H1 (cell line): Measurements from ENCODE around the gene TMEM144. TPM values are rescaled to one million over a fixed set of nuclear protein-coding genes. Genes with fewer than 3 reads are reported as not detected.

Experiments
- CTCF ChIA-PET: fragments of 300-600 bp; sonication (Branson Sonifier 250); formaldehyde crosslinking; loops from one replicate; lab custom pipeline; 2021; ENCODE audit not compliant: partially characterized antibody; lab: Charles Lee
- POLR2A ChIA-PET: fragments of 300-600 bp; sonication (Branson Sonifier 250); formaldehyde crosslinking; loops from one replicate; lab custom pipeline; 2021; ENCODE audit warnings: inconsistent platforms; ENCODE audit not compliant: partially characterized antibody; lab: Charles Lee
- DNase-seq, 2 experiments: peaks; one replicate each; pipeline versions ENCODE4 v3.0.0 to v3.0.0-alpha.2; 2010 to 2022; ENCODE audit warnings: low spot score in 2 of 2, low read depth in 1 of 2, mixed read lengths in 1 of 2
- FAIRE-seq: peaks from 2 replicates; lab custom pipeline; 2011; peaks lifted over from hg19 to GRCh38; lab: Jason Lieb, UNC
- H2AFZ ChIP-seq: 2 replicates; pipeline ENCODE4 v1.8.1; 2012; ENCODE audit warnings: low read length, inconsistent platforms
- H2AK5ac ChIP-seq: 2 replicates; pipeline ENCODE4 v1.6.1; 2013; ENCODE audit warnings: low read depth, low read length
- H2BK120ac ChIP-seq: replicated peaks from 2 replicates; pipeline ENCODE3; 2013; ENCODE audit warnings: low read depth, low read length, inconsistent platforms
- H2BK12ac ChIP-seq: 2 replicates; pipeline ENCODE4 v1.6.1; 2013; ENCODE audit warnings: low read depth, low read length
- H2BK15ac ChIP-seq: 2 replicates; pipeline ENCODE4 v1.6.1; 2013; ENCODE audit warnings: low read length
- H2BK20ac ChIP-seq: 2 replicates; pipeline ENCODE4 v1.6.1; 2013; ENCODE audit warnings: low read length
- H2BK5ac ChIP-seq: 2 replicates; pipeline ENCODE4 v1.6.1; 2013; ENCODE audit warnings: low read depth, low read length
- H3K14ac ChIP-seq: 2 replicates; pipeline ENCODE4 v1.6.1; 2013; ENCODE audit warnings: inconsistent platforms; ENCODE audit not compliant: insufficient read length
- H3K18ac ChIP-seq: 2 replicates; pipeline ENCODE4 v1.6.1; 2013; ENCODE audit warnings: low read length; ENCODE audit errors: extremely low read depth
- H3K23ac ChIP-seq: 2 replicates; pipeline ENCODE4 v1.6.1; 2013; ENCODE audit warnings: inconsistent platforms; ENCODE audit not compliant: insufficient read length
- H3K23me2 ChIP-seq: 2 replicates; pipeline ENCODE4 v1.6.1; 2013; ENCODE audit warnings: low read depth, low read length
- H3K27ac ChIP-seq: 2 replicates; pipeline ENCODE4 v1.6.1; 2011; ENCODE audit warnings: low read depth, low read length, inconsistent platforms
- H3K27me3 ChIP-seq, 4 experiments: replicated peaks in 1 of 4; 1 replicate in 1 of 4; 2 replicates in 3 of 4; pipeline versions ENCODE4 v1.6.1 to v1.8.1; 2011 to 2013; ENCODE audit warnings: low read length in 3 of 4, mild to moderate bottlenecking in 3 of 4, inconsistent platforms in 2 of 4, mixed read lengths in 2 of 4, moderate library complexity in 1 of 4; ENCODE audit not compliant: control insufficient read depth in 3 of 4, insufficient read depth in 3 of 4; ENCODE audit errors: extremely low read depth in 1 of 4
- H3K36me3 ChIP-seq, 4 experiments: 2 replicates each; pipeline versions ENCODE4 v1.6.1 to v1.8.1; 2011 to 2013; ENCODE audit warnings: mild to moderate bottlenecking in 4 of 4, low read length in 3 of 4, moderate library complexity in 2 of 4, control low read depth in 1 of 4, inconsistent platforms in 1 of 4; ENCODE audit not compliant: insufficient read depth in 4 of 4, control insufficient read depth in 2 of 4
- H3K4ac ChIP-seq: replicated peaks from 2 replicates; pipeline ENCODE3; 2013; ENCODE audit warnings: low read length, low read depth, mixed read lengths, inconsistent platforms; ENCODE audit not compliant: insufficient read length
- H3K4me1 ChIP-seq, 4 experiments: replicated peaks in 1 of 4; 1 replicate in 1 of 4; 2 replicates in 3 of 4; pipeline versions ENCODE4 v1.6.1 to v1.8.1; 2011 to 2013; ENCODE audit warnings: low read length in 3 of 4, inconsistent platforms in 2 of 4, mixed read lengths in 1 of 4; ENCODE audit not compliant: insufficient read depth in 4 of 4, control insufficient read depth in 3 of 4
- H3K4me2 ChIP-seq, 2 experiments: 2 replicates each; pipeline versions ENCODE4 v1.6.1 to v1.8.1; 2011 to 2013; ENCODE audit warnings: low read depth in 2 of 2, low read length in 2 of 2, control low read depth in 1 of 2, inconsistent platforms in 1 of 2, mild to moderate bottlenecking in 1 of 2; ENCODE audit not compliant: insufficient read depth in 1 of 2
- H3K4me3 ChIP-seq, 4 experiments: fragments of 200-600, 300-600 bp in 1 of 4; sonication (generic), shearing (Covaris generic), sonication (Bioruptor Twin) in 1 of 4; 2 replicates each; pipeline versions ENCODE4 v1.5.1 to v1.8.1; 2011 to 2016; ENCODE audit warnings: low read length in 4 of 4, low read depth in 3 of 4, control low read depth in 2 of 4, inconsistent platforms in 2 of 4, mild to moderate bottlenecking in 2 of 4, mixed read lengths in 1 of 4, moderate library complexity in 1 of 4; ENCODE audit not compliant: insufficient read depth in 2 of 4; ENCODE audit errors: extremely low read depth in 1 of 4
- H3K56ac ChIP-seq: replicated peaks from 2 replicates; pipeline ENCODE3; 2013; ENCODE audit warnings: low read depth, mild to moderate bottlenecking, mixed read lengths, low read length, inconsistent platforms; ENCODE audit not compliant: insufficient read length
- H3K79me1 ChIP-seq: 2 replicates; pipeline ENCODE4 v1.6.1; 2013; ENCODE audit warnings: low read depth, low read length, control low read depth
- H3K79me2 ChIP-seq, 2 experiments: 2 replicates each; pipeline versions ENCODE4 v1.6.1 to v1.8.1; 2012 to 2013; ENCODE audit warnings: low read length in 2 of 2, mild to moderate bottlenecking in 2 of 2, inconsistent platforms in 1 of 2; ENCODE audit not compliant: insufficient read depth in 2 of 2, control insufficient read depth in 1 of 2
- H3K9ac ChIP-seq, 4 experiments: replicated peaks in 1 of 4; 1 replicate in 1 of 4; 2 replicates in 3 of 4; pipeline versions ENCODE4 v1.6.1 to v1.8.1; 2011 to 2013; ENCODE audit warnings: low read depth in 3 of 4, low read length in 3 of 4, control low read depth in 2 of 4, mild to moderate bottlenecking in 2 of 4, moderate library complexity in 2 of 4, inconsistent platforms in 1 of 4; ENCODE audit errors: extremely low read depth in 1 of 4
- H3K9me3 ChIP-seq, 2 experiments: 2 replicates each; pipeline versions ENCODE4 v1.6.1 to v1.8.1; 2012 to 2013; ENCODE audit warnings: mild to moderate bottlenecking in 2 of 2, moderate library complexity in 2 of 2, control low read depth in 1 of 2, inconsistent platforms in 1 of 2, low read depth in 1 of 2, low read length in 1 of 2, mixed read lengths in 1 of 2; ENCODE audit not compliant: insufficient read depth in 2 of 2
- H4K20me1 ChIP-seq, 2 experiments: replicated peaks in 1 of 2; 2 replicates each; pipeline versions ENCODE3 to v1.8.1; 2011 to 2013; ENCODE audit warnings: inconsistent platforms in 2 of 2, low read length in 2 of 2, mild to moderate bottlenecking in 1 of 2; ENCODE audit not compliant: insufficient read depth in 2 of 2, control insufficient read depth in 1 of 2
- H4K5ac ChIP-seq: 2 replicates; pipeline ENCODE4 v1.6.1; 2013; ENCODE audit warnings: low read length, low read depth, mixed read lengths, inconsistent platforms; ENCODE audit not compliant: insufficient read length
- H4K8ac ChIP-seq: 2 replicates; pipeline ENCODE4 v1.8.0; 2013; ENCODE audit warnings: mild to moderate bottlenecking, moderate library complexity, low read length, inconsistent platforms; ENCODE audit not compliant: insufficient read depth; ENCODE audit errors: extremely low read depth
- H4K91ac ChIP-seq: replicated peaks from 2 replicates; pipeline ENCODE3; 2013; ENCODE audit warnings: low read length, mixed read lengths, inconsistent platforms; ENCODE audit not compliant: insufficient read length
- CTCF ChIP-seq, 3 experiments: IDR thresholded peaks; 1 replicate in 2 of 3; 2 replicates in 1 of 3; pipeline versions ENCODE4 v1.5.1 to v1.6.1; 2011; ENCODE audit warnings: low read length in 3 of 3, mild to moderate bottlenecking in 3 of 3, inconsistent platforms in 2 of 3, low read depth in 1 of 3, moderate library complexity in 1 of 3; ENCODE audit not compliant: insufficient read depth in 1 of 3; ENCODE audit errors: control extremely low read depth in 1 of 3
- KDM5A ChIP-seq: fragments of 200-600 bp; IDR thresholded peaks from 2 replicates; pipeline ENCODE4 v1.7.1; 2012; ENCODE audit warnings: mild to moderate bottlenecking, low read length, inconsistent platforms, mixed read lengths
- NANOG ChIP-seq: IDR thresholded peaks from 2 replicates; pipeline ENCODE4 v1.6.1; 2011; ENCODE audit warnings: low read length, low read depth, mild to moderate bottlenecking, inconsistent platforms; ENCODE audit not compliant: insufficient read depth, poor library complexity, severe bottlenecking
- RAD21 ChIP-seq, 2 experiments: IDR thresholded peaks in 1 of 2; conservative IDR thresholded peaks in 1 of 2; 2 replicates each; pipeline ENCODE4 v1.6.1; 2011; ENCODE audit warnings: low read depth in 2 of 2, low read length in 2 of 2, improper control_type of control experiment in 1 of 2, inconsistent platforms in 1 of 2, mild to moderate bottlenecking in 1 of 2, moderate library complexity in 1 of 2
- RNF2 ChIP-seq: fragments of 200-900, 300-1000 bp; sonication (generic); IDR thresholded peaks from 2 replicates; pipeline ENCODE4 v1.7.1; 2016; ENCODE audit warnings: borderline replicate concordance, low read depth, mild to moderate bottlenecking, antibody characterized with exemption, low read length; ENCODE audit not compliant: poor library complexity, severe bottlenecking; ENCODE audit errors: missing control alignments
- SP1 ChIP-seq: IDR thresholded peaks from 2 replicates; pipeline ENCODE4 v1.6.1; 2011; ENCODE audit warnings: low read depth, low read length
- WGBS, 2 experiments: shearing (Covaris generic) in 1 of 2; methylation state at CpG; one replicate each; pipeline versions ENCODE4 v1.1.6 to v1.1.7; 2013 to 2015; ENCODE audit warnings: low lambda C conversion rate in 2 of 2, mixed read lengths in 2 of 2, inconsistent platforms in 1 of 2, low coverage in 1 of 2, missing lambda C conversion rate in 1 of 2; ENCODE audit not compliant: insufficient replicate concordance in 2 of 2, insufficient coverage in 1 of 2, insufficient read length in 1 of 2; ENCODE audit errors: extremely low coverage in 1 of 2, missing lambda C conversion rate in 1 of 2; 5-methylcytosine and 5-hydroxymethylcytosine counted together
- polyA plus RNA-seq, 7 experiments: library from polyadenylated mRNA; depleted of rRNA in 3 of 7; stranded (reverse) in 5 of 7; unstranded in 2 of 7; fragments of >200 nt in 5 of 7; fragments of 200-250 nt in 2 of 7; gene quantifications; 1 replicate in 5 of 7; 2 replicates in 1 of 7; 4 replicates in 1 of 7; pipeline versions ENCODE4 v1.2.1 to v1.2.3, GENCODE V29; 2011 to 2013; ENCODE audit warnings: missing spikeins in 2 of 7, mixed read lengths in 2 of 7
- total RNA-seq: library from RNA; stranded (reverse); fragmentation: NEBNext Ultra II Directional; extraction: Animal tissue kit (Norgen Biotek cat#: 25700); gene quantifications from 2 replicates; pipeline ENCODE4 v1.2.1, GENCODE V29; 2021

The TMEM144 gene
- total and polyA plus RNA-seq, 2 of the 8 experiments (the other 6 are each of a cell fraction or from before 2014, with no cell fraction given), result 1.9 to 2.6 TPM

DNA sequence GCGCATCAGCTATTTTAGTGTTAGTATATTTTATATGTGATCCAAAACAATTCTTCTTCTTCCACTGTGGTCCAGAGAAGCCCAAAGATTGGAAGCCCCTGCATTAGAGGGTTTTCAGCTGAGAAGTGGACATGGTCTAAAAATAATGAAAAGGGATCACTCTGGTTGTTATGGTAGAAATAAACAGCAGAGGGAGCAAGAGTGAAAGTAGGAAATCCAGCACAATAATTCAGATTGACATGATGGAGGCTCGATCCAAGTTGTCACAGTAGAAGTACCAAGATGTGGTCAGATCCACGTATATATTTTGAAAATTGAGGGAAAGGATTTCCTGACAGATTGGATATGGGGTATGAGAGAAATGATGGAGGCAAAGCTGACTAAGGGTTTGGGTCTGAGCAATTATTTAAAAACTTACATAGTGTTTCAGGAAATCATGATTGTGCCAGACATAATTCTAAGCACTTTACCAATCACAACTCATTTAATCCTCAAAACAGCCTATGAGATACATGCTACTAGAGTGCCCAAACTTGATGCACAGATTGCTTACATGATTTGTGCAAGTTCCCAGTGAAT is 17.0 kb upstream of the TMEM144 start:
- Histone ChIP-seq H2AK5ac (no peak overlapping the region), H3K18ac (no peak overlapping the region), H3K14ac (no peak overlapping the region), H4K91ac (no peak overlapping the region), H3K9ac (no peak overlapping the region), H3K79me1 (no peaks in the 10 kb centered on the region), H3K56ac (no peak overlapping the region), H3K23me2 (no peaks in the 10 kb centered on the region), H3K27ac (no peak overlapping the region), H2AFZ (no peak overlapping the region), H3K9me3 (no peaks in the 10 kb centered on the region), H3K36me3 (no peaks in the 10 kb centered on the region), H2BK120ac (no peak overlapping the region), H3K27me3 (no peaks in the 10 kb centered on the region), H4K5ac (no peak overlapping the region), H3K4me3 (no peak overlapping the region), H3K4me2 (no peak overlapping the region), H3K23ac (no peak overlapping the region), H2BK12ac (no peak overlapping the region), H2BK5ac (no peak overlapping the region), H3K4ac (no peak overlapping the region), H2BK20ac (no peak overlapping the region), H2BK15ac (no peak overlapping the region), H4K8ac (no peak overlapping the region), H3K4me1 (no peaks in the 10 kb centered on the region), H4K20me1 (no peaks in the 10 kb centered on the region), H3K79me2 (no peaks in the 10 kb centered on the region)
- 78% methylated on average over 3 of the region's 3 CpGs; no CpG with 5 or more reads in 1 of the 2 experiments for WGBS, 2 experiments
- TF ChIP-seq RAD21 (IDR thresholded peaks at IDR 0.05 in 1 of 2, conservative IDR thresholded peaks at IDR 0.05 in 1 of 2; ENCODE audit: low read depth in 2 of 2, low read length in 2 of 2) (peak; percentile 49 to 51), NANOG (no peak), CTCF (IDR thresholded peaks at IDR 0.05; ENCODE audit: control extremely low read depth in 1 of 3, insufficient read depth in 1 of 3, low read depth in 1 of 3, low read length in 3 of 3) (peak in 2 of 3 experiments; percentile 43 to 62; a peak in 2 of 4 replicates), SP1 (no peak), KDM5A (no peak), RNF2 (no peak)
- POLR2A ChIA-PET, result no interaction called here
- DNase-seq (no peak), FAIRE-seq (no peak)
- CTCF ChIA-PET, result interaction anchor here (0.5 to 7.6 kb wide), 33 partner anchors 9 to 718 kb away, joined by 3 to 102 read pairs (median 3); partner anchors contain the start of gene TMEM144
